NT2/D1 (cell line): Measurements from ENCODE around the gene IRAK1BP1.

Experiments
- SUZ12 ChIP-seq: IDR thresholded peaks from 2 replicates; pipeline ENCODE4 v1.6.1; 2011; ENCODE audit not compliant: insufficient read length, insufficient read depth; ENCODE audit errors: extremely low read depth
- YY1 ChIP-seq: IDR thresholded peaks from 2 replicates; pipeline ENCODE4 v1.6.1; 2011; ENCODE audit not compliant: insufficient read length, insufficient read depth
- ZNF274 ChIP-seq: IDR thresholded peaks from 2 replicates; pipeline ENCODE4 v1.6.1; 2011; ENCODE audit warnings: mild to moderate bottlenecking, low read depth, low read length

DNA sequence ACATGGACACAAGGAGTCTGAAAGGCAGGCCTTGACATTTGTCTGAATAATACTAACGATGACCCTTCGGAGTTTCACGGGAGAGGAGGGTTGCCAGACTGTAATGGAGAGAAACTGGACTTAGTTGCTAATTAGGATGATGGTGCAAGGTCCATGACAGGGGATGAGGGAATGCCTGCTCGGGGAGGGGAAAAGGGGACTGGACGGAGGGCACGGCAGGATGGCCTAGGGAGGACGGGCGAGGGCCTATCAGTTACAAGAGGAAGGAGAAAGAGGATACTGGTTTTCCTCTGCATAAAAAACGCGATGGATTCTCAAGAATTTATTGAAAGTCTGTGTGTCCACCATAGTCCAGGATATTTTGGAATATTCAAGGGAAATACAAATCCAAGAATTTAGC, 42.7 kb downstream of the IRAK1BP1 start:
- TF ChIP-seq YY1 (no peak), ZNF274 (no peak), SUZ12 (no peak)
